Stimulated activated CD8-positive, alpha-beta memory T cell treated with anti-CD3 and anti-CD28 coated beads, Interleukin-15, amount 100 ng/mL, for 1 hour (primary cell): ENCODE data around the gene TMEM150C.
"Not testable (repeated sequence)": the region's sequence is repeated elsewhere in the genome, so short reads cannot be mapped to it uniquely, and the experiment has no call there.

Experiments used
- DNase-seq: peaks from one replicate; pipeline ENCODE4 v3.0.0-alpha.2; 2020; ENCODE audit warnings: low read depth

Gene TMEM150C

GRCh38 chr4:82473621-82474164, 88.1 kb downstream of the TMEM150C start:
- no peak for DNase-seq

GRCh38 chr4:82473080-82473479, 88.7 kb downstream of the TMEM150C start:
- not testable (repeated sequence) for DNase-seq

- DNase-seq: no peak
Measured at GRCh38 chr4:82469791-82470345, 91.9 kb downstream of the TMEM150C start.

- no peak for DNase-seq
Measured at GRCh38 chr4:82467471-82467870, 94.3 kb downstream of the TMEM150C start.

GRCh38 chr4:82463221-82463620, 98.6 kb downstream of the TMEM150C start:
- DNase-seq: no peak

- peak; percentile 80 for DNase-seq
Measured at GRCh38 chr4:82462415-82462831, 99.4 kb downstream of the TMEM150C start.

GRCh38 chr4:82461710-82462109, 100.1 kb downstream of the TMEM150C start:
- no peak for DNase-seq

GRCh38 chr4:82458729-82459128, 103.1 kb downstream of the TMEM150C start:
- no peak for DNase-seq

GRCh38 chr4:82457266-82457665, 104.5 kb downstream of the TMEM150C start:
- DNase-seq: no peak

- DNase-seq: no peak
Measured at GRCh38 chr4:82452026-82452425, 109.8 kb downstream of the TMEM150C start.

GRCh38 chr4:82450966-82451755, 110.6 kb downstream of the TMEM150C start:
- no peak for DNase-seq

- no peak for DNase-seq
Measured at GRCh38 chr4:82447886-82448285, 113.9 kb downstream of the TMEM150C start.

GRCh38 chr4:82439088-82439487, 122.7 kb downstream of the TMEM150C start:
- no peak for DNase-seq

GRCh38 chr4:82437285-82438005, 124.3 kb downstream of the TMEM150C start:
- DNase-seq: no peak

- DNase-seq: no peak
Measured at GRCh38 chr4:82436780-82437179, 125.0 kb downstream of the TMEM150C start.

GRCh38 chr4:82436130-82436529, 125.7 kb downstream of the TMEM150C start:
- DNase-seq: no peak

GRCh38 chr4:82434949-82435348, 126.8 kb downstream of the TMEM150C start:
- no peak for DNase-seq

- no peak for DNase-seq
Measured at GRCh38 chr4:82433791-82434190, 128.0 kb downstream of the TMEM150C start.
